DOHH2 (cell line): Measurements from ENCODE around the gene ZNF17.

Experiments used
- CTCF ChIP-seq: fragments of 200-600 bp; sonication (generic); IDR thresholded peaks from one replicate; pipeline ENCODE4 v1.5.1; 2014; ENCODE audit warnings: antibody characterized with exemption, mild to moderate bottlenecking, low read depth, low read length; ENCODE audit not compliant: poor library complexity, severe bottlenecking
- EZH2phosphoT487 ChIP-seq: fragments of 200-600 bp; sonication (generic); IDR thresholded peaks from 2 replicates; pipeline ENCODE4 v1.6.1; 2017; ENCODE audit warnings: borderline replicate concordance, mild to moderate bottlenecking, antibody characterized with exemption, low read length, moderate library complexity, mixed read lengths

- TF ChIP-seq CTCF (no peak), EZH2phosphoT487 (no peak)
Observed at GRCh38 chr19:57377498-57378146, 33.3 kb upstream of the ZNF17 start.
